ENCODE measurements around the gene PATZ1. TPM values are rescaled to one million over a fixed set of nuclear protein-coding genes. Genes with fewer than 3 reads are reported as not detected.

PATZ1 gene
- total RNA-seq, 1 experiment from 2014 or later = 120 TPM

DNA sequence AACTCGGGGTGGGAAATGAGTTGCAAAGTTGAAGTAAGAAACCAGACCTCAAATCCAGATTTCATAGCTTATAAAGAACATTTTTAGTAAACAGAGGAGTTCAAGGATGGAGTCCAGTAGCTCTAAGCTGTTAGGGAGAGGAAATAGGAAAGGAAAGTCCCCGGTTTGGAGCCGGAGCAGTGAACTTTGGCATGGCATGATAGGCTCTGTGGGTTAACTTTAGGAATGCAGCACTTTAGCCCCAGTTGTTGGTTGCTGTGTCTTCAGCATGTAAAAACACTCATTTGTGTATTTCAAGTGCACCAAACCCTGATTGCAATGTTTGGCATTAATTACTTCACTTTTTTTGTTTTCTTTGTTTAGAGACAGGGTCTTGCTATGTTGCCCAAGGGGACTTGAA is 45.2 kb downstream of the PATZ1 start:
- no peak overlapping the region for H2BK15ac ChIP-seq (ENCODE audit: low read depth, low read length)
- no peak overlapping the region for H2BK12ac ChIP-seq (ENCODE audit: insufficient read length, low read depth, low read length)
- H3T11ph ChIP-seq (ENCODE audit: low read length) = no peak overlapping the region
- no peaks in the 10 kb centered on the region for H3K9me3 ChIP-seq (ENCODE audit: control insufficient read depth, low read depth, low read length)
- Mint-ChIP-seq H3K4me3 (no peak overlapping the region), H3K36me3 (ENCODE audit: insufficient read depth in 1 of 3, low read depth in 3 of 3) (no peaks in the 10 kb centered on the region), H3K9me3 (no peaks in the 10 kb centered on the region), H3K27ac (no peak overlapping the region), H3K4me1 (no peaks in the 10 kb centered on the region), H3K27me3 (ENCODE audit: low read depth) (no peaks in the 10 kb centered on the region; the same call in 1 of the 2 replicates)
- H2AFZ ChIP-seq (ENCODE audit: low read length) = no peak overlapping the region
- no peaks in the 10 kb centered on the region for H3K4me1 ChIP-seq (ENCODE audit: insufficient read depth, low read length)
- H3K79me1 ChIP-seq (ENCODE audit: insufficient read depth, low read depth, low read length, poor library complexity, severe bottlenecking) = no peaks in the 10 kb centered on the region
- no peak overlapping the region for H3K56ac ChIP-seq (ENCODE audit: insufficient read length, low read depth, low read length)
- no peak overlapping the region for H4K5ac ChIP-seq (ENCODE audit: insufficient read length, low read depth, low read length)
- no peak overlapping the region for H2BK5ac ChIP-seq (ENCODE audit: insufficient read length, low read length)
- H3K18ac ChIP-seq (ENCODE audit: insufficient read length, low read depth, low read length) = no peak overlapping the region
- H3K4ac ChIP-seq (ENCODE audit: low read depth, low read length) = no peak overlapping the region
- H3K14ac ChIP-seq (ENCODE audit: insufficient read depth, low read length) = no peak overlapping the region
- H3K23ac ChIP-seq (ENCODE audit: insufficient read length, low read depth, low read length) = no peak overlapping the region
- WGBS (ENCODE audit: extremely low coverage, insufficient read length, low lambda C conversion rate) = no CpG with 5 or more reads among the region's 3 CpGs
- DNase-seq = no peak
- no peak overlapping the region for H4K8ac ChIP-seq (replicated peaks; ENCODE audit: insufficient read length, low read depth, low read length)
- TF ChIP-seq, protein P1, sequence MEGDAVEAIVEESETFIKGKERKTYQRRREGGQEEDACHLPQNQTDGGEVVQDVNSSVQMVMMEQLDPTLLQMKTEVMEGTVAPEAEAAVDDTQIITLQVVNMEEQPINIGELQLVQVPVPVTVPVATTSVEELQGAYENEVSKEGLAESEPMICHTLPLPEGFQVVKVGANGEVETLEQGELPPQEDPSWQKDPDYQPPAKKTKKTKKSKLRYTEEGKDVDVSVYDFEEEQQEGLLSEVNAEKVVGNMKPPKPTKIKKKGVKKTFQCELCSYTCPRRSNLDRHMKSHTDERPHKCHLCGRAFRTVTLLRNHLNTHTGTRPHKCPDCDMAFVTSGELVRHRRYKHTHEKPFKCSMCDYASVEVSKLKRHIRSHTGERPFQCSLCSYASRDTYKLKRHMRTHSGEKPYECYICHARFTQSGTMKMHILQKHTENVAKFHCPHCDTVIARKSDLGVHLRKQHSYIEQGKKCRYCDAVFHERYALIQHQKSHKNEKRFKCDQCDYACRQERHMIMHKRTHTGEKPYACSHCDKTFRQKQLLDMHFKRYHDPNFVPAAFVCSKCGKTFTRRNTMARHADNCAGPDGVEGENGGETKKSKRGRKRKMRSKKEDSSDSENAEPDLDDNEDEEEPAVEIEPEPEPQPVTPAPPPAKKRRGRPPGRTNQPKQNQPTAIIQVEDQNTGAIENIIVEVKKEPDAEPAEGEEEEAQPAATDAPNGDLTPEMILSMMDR (conservative IDR thresholded peaks at IDR 0.05) = no peak
- H3K27me3 ChIP-seq (ENCODE audit: insufficient read depth, low read length) = no peaks in the 10 kb centered on the region
- H3K27ac ChIP-seq (ENCODE audit: insufficient read length, low read depth, low read length) = no peak overlapping the region
- H2AK5ac ChIP-seq (ENCODE audit: insufficient read length, low read length) = no peak overlapping the region
- no peaks in the 10 kb centered on the region for H3K23me2 ChIP-seq (ENCODE audit: insufficient read length, low read depth, low read length, poor library complexity, severe bottlenecking)
- no peak overlapping the region for H3K4me2 ChIP-seq (ENCODE audit: insufficient read depth, insufficient read length, low read length)
- H3K79me2 ChIP-seq (ENCODE audit: insufficient read depth, low read length) = no peaks in the 10 kb centered on the region
- no peak overlapping the region for H3K9ac ChIP-seq (ENCODE audit: extremely low read depth, insufficient read length, low read length)
- no peak overlapping the region for H2BK20ac ChIP-seq (ENCODE audit: low read depth, low read length, poor library complexity, severe bottlenecking)
- H2BK120ac ChIP-seq (ENCODE audit: low read depth, low read length, poor library complexity, severe bottlenecking) = no peak overlapping the region
- no peak overlapping the region for H4K91ac ChIP-seq (ENCODE audit: insufficient read length, low read depth, low read length)
- H4K20me1 ChIP-seq (ENCODE audit: control insufficient read depth, insufficient read depth, insufficient read length) = no peaks in the 10 kb centered on the region
